Heart left ventricle (tissue), 16 donors: ENCODE results near the gene CFH. TPM values are rescaled to one million over a fixed set of nuclear protein-coding genes. Genes with fewer than 3 reads are reported as not detected.
A peak's percentile ranks its signal among the peaks of the same experiment; 100 is the strongest.

Experiments
- ATAC-seq, 4 donors: fragments of 200-7000 bp; cut with Tn5 transposase; one replicate each; pipeline ENCODE4 v1.9.1; 2020 to 2022; ENCODE audit warnings: moderate library complexity in 4 of 4, mild to moderate bottlenecking in 3 of 4, moderate number of reproducible peaks in 1 of 4
- DNase-seq, 5 donors: peaks; one replicate each; pipeline ENCODE4 v3.0.0-alpha.2; 2020
- H3K27ac ChIP-seq, 12 donors: fragments of 200-600 bp; sonication (generic) in 4 of 12; one replicate each; pipeline versions ENCODE4 v1.5.0 to v1.8.0; 2016 to 2022; ENCODE audit warnings: mild to moderate bottlenecking in 2 of 12
- H3K27me3 ChIP-seq, 9 donors: fragments of 200-600 bp; sonication (generic) in 2 of 9; one replicate each; pipeline versions ENCODE4 v1.5.1 to v1.8.0; 2016 to 2022; ENCODE audit warnings: mild to moderate bottlenecking in 3 of 9
- H3K36me3 ChIP-seq, 9 donors: fragments of 200-600 bp; sonication (generic) in 2 of 9; one replicate each; pipeline versions ENCODE4 v1.5.0 to v1.8.0; 2018 to 2022; ENCODE audit warnings: mild to moderate bottlenecking in 2 of 9
- H3K4me1 ChIP-seq, 12 donors: fragments of 200-600 bp; sonication (generic) in 4 of 12; one replicate each; pipeline versions ENCODE4 v1.5.0 to v1.8.0; 2016 to 2022; ENCODE audit warnings: mild to moderate bottlenecking in 3 of 12
- H3K4me3 ChIP-seq, 12 donors: fragments of 200-600 bp; sonication (generic) in 4 of 12; one replicate each; pipeline versions ENCODE4 v1.5.0 to v1.8.0; 2017 to 2022; ENCODE audit warnings: mild to moderate bottlenecking in 9 of 12, moderate library complexity in 4 of 12
- H3K9me3 ChIP-seq, 12 donors: fragments of 200-600 bp; sonication (generic) in 4 of 12; one replicate each; pipeline versions ENCODE4 v1.5.0 to v1.8.0; 2016 to 2022; ENCODE audit warnings: mild to moderate bottlenecking in 1 of 12
- POLR2A ChIP-seq, 2 donors: fragments of 450-650 bp; IDR thresholded peaks; one replicate each; pipeline ENCODE4 v1.6.1; 2017; ENCODE audit warnings: antibody characterized with exemption in 2 of 2, mild to moderate bottlenecking in 2 of 2, moderate library complexity in 2 of 2
- WGBS, 4 donors: extraction: QIAGEN DNeasy Blood & Tissue Kit in 2 of 4; methylation state at CpG; one replicate each; pipeline versions ENCODE4 v1.1.5 to v1.1.7; 2013 to 2018; 5-methylcytosine and 5-hydroxymethylcytosine counted together
- intact Hi-C, 10 donors: fragments of 100-400 bp; cut with DNase I; formaldehyde crosslinking; loops; one replicate each; pipeline versions ENCODE4 v1.11.1 to v1.14.2; 2022
- long read RNA-seq, 3 donors: library from polyadenylated mRNA; unstranded; transcript quantifications; one replicate each; pipeline ENCODE4 v2.0.0, GENCODE V29; 2020 to 2021
- polyA plus RNA-seq, 2 donors: library from polyadenylated mRNA; stranded (reverse); fragments of 200-250 nt; gene quantifications; one replicate each; pipeline ENCODE4 v1.2.3, GENCODE V29; 2013
- total RNA-seq, 9 donors: library from RNA; depleted of rRNA in 2 of 9; stranded (reverse); fragments of >200 nt in 2 of 9; fragmentation: NEBNext Ultra II Directional in 3 of 9; extraction: Animal tissue kit (Norgen Biotek cat#: 25700) in 3 of 9; gene quantifications; one replicate each; pipeline versions ENCODE4 v1.1.0 to v1.2.4, GENCODE V29; 2016 to 2023
- TF ChIP-seq, protein P1 (sequence below), 12 donors: fragments of 200-600 bp; sonication (generic) in 4 of 12; IDR thresholded peaks; one replicate each; pipeline versions ENCODE4 v1.5.0 to v1.8.0; 2018 to 2022; ENCODE audit warnings: antibody characterized with exemption in 12 of 12, mild to moderate bottlenecking in 5 of 12
- donor health status: ischemic (EF 13 %, LVEDD 7.1; RV severe dilation, severe dysfunction).
- donor health status: healthy with polysubstance abuse.
- donor health status: DM: no; HTN: yes; CAD: no.
- donor health status: DM: no; HTN: no; CAD: no.
- donor health status: ischemic (EF 25% LVEDD 6.9; RV normal size, moderate dysfunction).
- donor health status: ischemic (EF 25% LVEDD 5.7; RV mildly dilated, moderate dysfunction).
- donor health status: healthy.
- donor health status: DM: yes; HTN: yes; CAD: no.
- donor health status: ischemic (EF 35%, LVEDD 5.7; RV mildly dilated, moderate dysfunction).
- donor health status: nonischemic (EF 11% LVEDD 7.7; RV severe dilation, severe dysfunction).
- donor health status: DM: yes; HTN: yes; CAD: no.
- donor health status: PGD.
- donor health status: ischemic (EF 29% LVEDD 5.4; RV normal size, mild dysfunction).
- donor health status: nonischemic (EF 23%, LVEDD 6.1; RV moderate dilation, normal function).

CFH gene
- total RNA-seq: 100 to 1,000 TPM in 1 of 9 donors, 10 to 100 TPM in 7, 1 to 10 TPM in 1; 8.7 to 141 (median 26.8) TPM
- 10 to 100 TPM in 1 of 2 donors, 1 to 10 TPM in 1; 7.2 to 19.1 TPM for polyA plus RNA-seq
- long read RNA-seq, donor 1, full-length matches to known transcripts: 9 of 18 reads
- long read RNA-seq, donor 1, partial matches to known transcripts: 6 of 18 reads
- long read RNA-seq, donor 1, other reads (novel, unspliced or antisense): 3 of 18 reads
- long read RNA-seq, donor 2, full-length matches to known transcripts: 18 of 35 reads
- long read RNA-seq, donor 2, partial matches to known transcripts: 15 of 35 reads
- long read RNA-seq, donor 2, other reads (novel, unspliced or antisense): 2 of 35 reads
- long read RNA-seq, donor 3, full-length matches to known transcripts: 5 of 6 reads
- long read RNA-seq, donor 3, partial matches to known transcripts: 1 of 6 reads
- long read RNA-seq, donor 3, other reads (novel, unspliced or antisense): 0 of 6 reads

DNA sequence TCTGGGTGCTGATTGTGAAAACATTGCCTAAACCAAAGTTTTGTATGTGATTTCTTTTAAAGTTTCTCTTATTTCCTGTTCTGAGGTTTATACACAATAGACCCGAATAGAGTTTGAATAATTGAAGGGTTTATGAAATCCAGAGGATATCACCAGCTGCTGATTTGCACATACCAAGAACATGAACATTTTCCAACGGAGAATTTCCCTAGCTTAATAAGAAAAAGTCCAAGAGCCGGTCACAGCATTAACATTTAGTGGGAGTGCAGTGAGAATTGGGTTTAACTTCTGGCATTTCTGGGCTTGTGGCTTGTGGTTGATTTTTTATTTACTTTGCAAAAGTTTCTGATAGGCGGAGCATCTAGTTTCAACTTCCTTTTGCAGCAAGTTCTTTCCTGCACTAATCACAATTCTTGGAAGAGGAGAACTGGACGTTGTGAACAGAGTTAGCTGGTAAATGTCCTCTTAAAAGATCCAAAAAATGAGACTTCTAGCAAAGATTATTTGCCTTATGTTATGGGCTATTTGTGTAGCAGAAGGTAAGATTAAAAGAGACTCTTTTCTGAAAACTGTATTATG, at the start of gene CFH:
Gene CFH, plus strand, starts transcription at position 407 of the 579 bp plus-strand sequence. Its CDS starts 75 bp downstream, at position 482.
- Histone ChIP-seq H3K36me3 (no peaks in the 10 kb centered on the region), H3K4me1 (peaks cover 0 to 17% (median 0%) of the 10 kb centered on the region in 12 donors), H3K27me3 (no peaks in the 10 kb centered on the region), H3K9me3 (no peaks in the 10 kb centered on the region), H3K27ac (peak within 1 kb of the TSS in 9 of 12 donors; percentile 5 to 67 (median 50)), H3K4me3 (peak within 1 kb of the TSS in 11 of 12 donors; percentile 5 to 60 (median 44))
- TF ChIP-seq POLR2A (IDR thresholded peaks at IDR 0.05): peak in 1 of 2 donors; percentile 17
- TF ChIP-seq, protein P1, sequence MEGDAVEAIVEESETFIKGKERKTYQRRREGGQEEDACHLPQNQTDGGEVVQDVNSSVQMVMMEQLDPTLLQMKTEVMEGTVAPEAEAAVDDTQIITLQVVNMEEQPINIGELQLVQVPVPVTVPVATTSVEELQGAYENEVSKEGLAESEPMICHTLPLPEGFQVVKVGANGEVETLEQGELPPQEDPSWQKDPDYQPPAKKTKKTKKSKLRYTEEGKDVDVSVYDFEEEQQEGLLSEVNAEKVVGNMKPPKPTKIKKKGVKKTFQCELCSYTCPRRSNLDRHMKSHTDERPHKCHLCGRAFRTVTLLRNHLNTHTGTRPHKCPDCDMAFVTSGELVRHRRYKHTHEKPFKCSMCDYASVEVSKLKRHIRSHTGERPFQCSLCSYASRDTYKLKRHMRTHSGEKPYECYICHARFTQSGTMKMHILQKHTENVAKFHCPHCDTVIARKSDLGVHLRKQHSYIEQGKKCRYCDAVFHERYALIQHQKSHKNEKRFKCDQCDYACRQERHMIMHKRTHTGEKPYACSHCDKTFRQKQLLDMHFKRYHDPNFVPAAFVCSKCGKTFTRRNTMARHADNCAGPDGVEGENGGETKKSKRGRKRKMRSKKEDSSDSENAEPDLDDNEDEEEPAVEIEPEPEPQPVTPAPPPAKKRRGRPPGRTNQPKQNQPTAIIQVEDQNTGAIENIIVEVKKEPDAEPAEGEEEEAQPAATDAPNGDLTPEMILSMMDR (IDR thresholded peaks at IDR 0.05): no peak
- intact Hi-C loops: loop anchor here in 6 of 10 donors (5.0 to 10.0 kb wide), 5 partner anchors 287 to 497 kb away; no protein-coding TSS in a partner anchor
- DNase-seq (peak in 1 of 5 donors; percentile 7), ATAC-seq (peak; percentile 51 to 77 (median 66))
- 29 to 42% (median 36%) methylated on average over 5 of the region's 5 CpGs for WGBS, 4 donors

DNA sequence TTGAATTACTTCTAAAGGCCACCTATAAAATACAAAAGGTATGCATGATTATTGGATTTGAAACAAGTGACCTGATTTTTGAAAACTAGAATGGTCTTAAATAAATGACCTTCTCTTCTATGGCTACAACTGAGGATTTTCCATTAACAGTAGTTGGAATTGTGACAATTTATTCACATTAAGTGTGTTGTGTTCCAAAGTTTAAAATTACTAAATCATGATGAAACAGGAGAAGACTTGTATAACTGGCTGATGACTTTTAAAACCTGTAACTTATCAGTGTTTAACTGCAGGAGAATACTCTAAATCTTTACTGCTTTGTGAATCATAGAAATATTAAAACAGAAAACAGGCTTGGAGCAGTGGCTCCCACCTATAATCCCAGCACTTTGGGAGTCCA, 48.2 kb upstream of the CFH start:
- ATAC-seq (no peak), DNase-seq (no peak)
- H3K4me1 ChIP-seq: peaks cover 0 to 12% (median 0%) of the 10 kb centered on the region in 12 donors
- TF ChIP-seq, protein P1 (IDR thresholded peaks at IDR 0.05): no peak
- no peak for TF ChIP-seq POLR2A (IDR thresholded peaks at IDR 0.05)
- H3K4me3 ChIP-seq: no peak overlapping the region
- peaks cover 0 to 19% (median 0%) of the 10 kb centered on the region in 9 donors for H3K27me3 ChIP-seq
- H3K27ac ChIP-seq: no peak overlapping the region
- no peaks in the 10 kb centered on the region for H3K9me3 ChIP-seq
- no peaks in the 10 kb centered on the region for H3K36me3 ChIP-seq
- intact Hi-C loops: no loop called here

DNA sequence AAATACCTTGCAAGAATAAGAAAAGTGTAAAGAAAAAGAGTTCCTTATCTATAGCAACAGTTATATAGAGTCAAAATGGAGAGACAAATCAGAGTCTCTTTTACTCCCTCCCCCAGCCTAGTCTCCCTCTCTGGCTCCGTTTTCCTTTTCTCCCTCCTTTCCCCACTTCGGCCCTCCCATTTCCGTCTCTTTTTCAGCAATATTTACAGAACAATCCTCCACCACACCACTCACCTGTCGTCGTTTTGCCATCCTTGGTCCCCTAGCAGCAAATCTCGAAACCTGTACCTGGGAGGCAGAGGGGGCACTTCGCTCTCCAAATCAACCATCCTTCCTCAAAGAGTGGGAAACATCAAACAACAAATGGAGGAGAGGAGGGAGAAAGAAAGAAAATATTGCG, 43.9 kb upstream of the CFH start:
- ATAC-seq: no peak
- H3K4me3 ChIP-seq: peak overlapping the region in 11 of 12 donors; percentile 25 to 68 (median 54)
- peak overlapping the region in 10 of 12 donors; percentile 47 to 79 (median 68) for H3K27ac ChIP-seq
- TF ChIP-seq, protein P1 (IDR thresholded peaks at IDR 0.05): no peak
- no peak for TF ChIP-seq POLR2A (IDR thresholded peaks at IDR 0.05)
- H3K4me1 ChIP-seq: peaks cover 0 to 19% (median 0%) of the 10 kb centered on the region in 12 donors
- WGBS, 4 donors: 0 to 2% (median 1%) methylated on average over 8 of the region's 8 CpGs
- H3K36me3 ChIP-seq: no peaks in the 10 kb centered on the region
- peaks cover 0 to 22% (median 0%) of the 10 kb centered on the region in 9 donors for H3K27me3 ChIP-seq
- intact Hi-C loops: no loop called here
- peaks cover 0 to 4% (median 0%) of the 10 kb centered on the region in 12 donors for H3K9me3 ChIP-seq
- DNase-seq: no peak
